SU-DHL-6 (cell line): Measurements from ENCODE around the gene RNF2.

Experiments used
- H2AFZ ChIP-seq: fragments of 200-600 bp; sonication (generic); 2 replicates; pipeline ENCODE4 v1.6.1; 2014; ENCODE audit warnings: low read depth, mild to moderate bottlenecking, moderate library complexity, mixed read lengths, antibody characterized with exemption, low read length; ENCODE audit not compliant: severe bottlenecking
- H3F3A ChIP-seq: fragments of 200-600 bp; shearing (Covaris generic); 2 replicates; pipeline ENCODE4 v1.6.0; 2016; ENCODE audit warnings: antibody characterized with exemption, mild to moderate bottlenecking; ENCODE audit not compliant: insufficient read depth
- H3K27ac ChIP-seq: fragments of 200-600 bp; sonication (generic); 2 replicates; pipeline ENCODE4 v1.5.1; 2016; ENCODE audit warnings: low read depth, mild to moderate bottlenecking, low read length, moderate library complexity, mixed read lengths
- H3K27me3 ChIP-seq: fragments of 200-600 bp; sonication (generic), shearing (Covaris generic); 2 replicates; pipeline ENCODE4 v1.6.0; 2014; ENCODE audit warnings: mild to moderate bottlenecking, low read length
- H3K36me3 ChIP-seq: fragments of 200-600 bp; sonication (generic); 2 replicates; pipeline ENCODE4 v1.6.1; 2014; ENCODE audit warnings: mild to moderate bottlenecking, low read length, mixed read lengths
- H3K4me2 ChIP-seq: fragments of 300-600, 200-600 bp; shearing (Covaris generic), sonication (generic); 2 replicates; pipeline ENCODE4 v1.6.0; 2014; ENCODE audit warnings: low read length, low read depth, mild to moderate bottlenecking; ENCODE audit not compliant: poor library complexity, severe bottlenecking
- H3K4me3 ChIP-seq: fragments of 200-600 bp; sonication (generic); 2 replicates; pipeline ENCODE4 v1.5.1; 2014; ENCODE audit warnings: antibody characterized with exemption, low read length, mild to moderate bottlenecking, mixed read lengths; ENCODE audit not compliant: insufficient read depth, poor library complexity, severe bottlenecking
- H3K79me2 ChIP-seq: fragments of 200-600 bp; sonication (generic); 2 replicates; pipeline ENCODE4 v1.6.1; 2014; ENCODE audit warnings: mild to moderate bottlenecking, low read length, moderate library complexity; ENCODE audit not compliant: insufficient read depth
- H3K9ac ChIP-seq: fragments of 200-600 bp; sonication (generic); 2 replicates; pipeline ENCODE4 v1.7.0; 2014; ENCODE audit warnings: mild to moderate bottlenecking, low read length
- H3K9me2 ChIP-seq: fragments of 200-600 bp; sonication (generic); replicated peaks from 2 replicates; pipeline ENCODE4 v1.6.1; 2014; ENCODE audit warnings: low read length; ENCODE audit not compliant: insufficient read depth
- H3K9me3 ChIP-seq: fragments of 200-600 bp; sonication (generic); 2 replicates; pipeline ENCODE4 v1.6.1; 2014; ENCODE audit warnings: low read length, mixed read lengths; ENCODE audit not compliant: insufficient read depth
- H4K20me1 ChIP-seq: fragments of 200-600 bp; sonication (generic); 2 replicates; pipeline ENCODE4 v1.6.1; 2014; ENCODE audit warnings: low read depth, mild to moderate bottlenecking, antibody characterized with exemption, low read length, moderate library complexity, mixed read lengths
- CTCF ChIP-seq: fragments of 200-600 bp; sonication (generic); IDR thresholded peaks from one replicate; pipeline ENCODE4 v1.5.1; 2017; ENCODE audit warnings: antibody characterized with exemption, mild to moderate bottlenecking, low read length, moderate library complexity; ENCODE audit not compliant: insufficient read depth, poor library complexity, severe bottlenecking
- EZH2phosphoT487 ChIP-seq: fragments of 200-600 bp; sonication (generic), shearing (Covaris generic); conservative IDR thresholded peaks from 2 replicates; pipeline ENCODE4 v1.6.1; 2018; ENCODE audit warnings: mild to moderate bottlenecking, antibody characterized with exemption, low read length, moderate library complexity, mixed read lengths

The RNF2 gene

GRCh38 chr1:185129708-185130107, 84.3 kb downstream of the RNF2 start:
- H3K4me2 ChIP-seq: no peak overlapping the region
- H3K9me2 ChIP-seq: no peaks in the 10 kb centered on the region
- H4K20me1 ChIP-seq: no peaks in the 10 kb centered on the region
- H3K4me3 ChIP-seq: no peak overlapping the region
- H3K9ac ChIP-seq: no peak overlapping the region
- TF ChIP-seq CTCF: no peak
- TF ChIP-seq EZH2phosphoT487: no peak
- no peaks in the 10 kb centered on the region for H3K9me3 ChIP-seq
- H2AFZ ChIP-seq: no peak overlapping the region
- no peaks in the 10 kb centered on the region for H3F3A ChIP-seq
- peaks cover 13% of the 10 kb centered on the region; the same call in 1 of the 2 replicates for H3K36me3 ChIP-seq
- no peaks in the 10 kb centered on the region for H3K27me3 ChIP-seq
- H3K27ac ChIP-seq: no peak overlapping the region
- no peaks in the 10 kb centered on the region for H3K79me2 ChIP-seq

GRCh38 chr1:185132534-185132933, 87.2 kb downstream of the RNF2 start:
- no peak for TF ChIP-seq CTCF
- TF ChIP-seq EZH2phosphoT487: no peak
- Histone ChIP-seq H2AFZ (no peak overlapping the region), H3F3A (no peaks in the 10 kb centered on the region), H3K27ac (no peak overlapping the region), H3K27me3 (no peaks in the 10 kb centered on the region), H4K20me1 (no peaks in the 10 kb centered on the region), H3K4me2 (no peak overlapping the region), H3K4me3 (no peak overlapping the region), H3K9me2 (no peaks in the 10 kb centered on the region), H3K9me3 (no peaks in the 10 kb centered on the region), H3K36me3 (peaks cover 12% of the 10 kb centered on the region; the same call in 1 of the 2 replicates), H3K9ac (no peak overlapping the region), H3K79me2 (no peaks in the 10 kb centered on the region)

- no peak overlapping the region for H3K4me2 ChIP-seq
- no peaks in the 10 kb centered on the region for H3K27me3 ChIP-seq
- no peak overlapping the region for H3K27ac ChIP-seq
- no peak overlapping the region for H3K9ac ChIP-seq
- TF ChIP-seq CTCF: no peak
- TF ChIP-seq EZH2phosphoT487: no peak
- H2AFZ ChIP-seq: no peak overlapping the region
- H3K4me3 ChIP-seq: no peak overlapping the region
- H3K9me2 ChIP-seq: no peaks in the 10 kb centered on the region
- no peaks in the 10 kb centered on the region for H4K20me1 ChIP-seq
- no peaks in the 10 kb centered on the region for H3K79me2 ChIP-seq
- peaks cover 11% of the 10 kb centered on the region; the same call in 1 of the 2 replicates for H3K36me3 ChIP-seq
- no peaks in the 10 kb centered on the region for H3K9me3 ChIP-seq
- no peaks in the 10 kb centered on the region for H3F3A ChIP-seq
Observed at GRCh38 chr1:185137896-185138545, 92.7 kb downstream of the RNF2 start.
